Measurements from ENCODE around the gene MRPS7. TPM values are rescaled to one million over a fixed set of nuclear protein-coding genes. Genes with fewer than 3 reads are reported as not detected.
A peak's percentile ranks its signal among the peaks of the same experiment; 100 is the strongest.

MRPS7 gene
- total and polyA plus RNA-seq, 2 of the 8 experiments (the other 6 are each of a cell fraction or from before 2014, with no cell fraction given), result 63.4 to 79.4 TPM

DNA sequence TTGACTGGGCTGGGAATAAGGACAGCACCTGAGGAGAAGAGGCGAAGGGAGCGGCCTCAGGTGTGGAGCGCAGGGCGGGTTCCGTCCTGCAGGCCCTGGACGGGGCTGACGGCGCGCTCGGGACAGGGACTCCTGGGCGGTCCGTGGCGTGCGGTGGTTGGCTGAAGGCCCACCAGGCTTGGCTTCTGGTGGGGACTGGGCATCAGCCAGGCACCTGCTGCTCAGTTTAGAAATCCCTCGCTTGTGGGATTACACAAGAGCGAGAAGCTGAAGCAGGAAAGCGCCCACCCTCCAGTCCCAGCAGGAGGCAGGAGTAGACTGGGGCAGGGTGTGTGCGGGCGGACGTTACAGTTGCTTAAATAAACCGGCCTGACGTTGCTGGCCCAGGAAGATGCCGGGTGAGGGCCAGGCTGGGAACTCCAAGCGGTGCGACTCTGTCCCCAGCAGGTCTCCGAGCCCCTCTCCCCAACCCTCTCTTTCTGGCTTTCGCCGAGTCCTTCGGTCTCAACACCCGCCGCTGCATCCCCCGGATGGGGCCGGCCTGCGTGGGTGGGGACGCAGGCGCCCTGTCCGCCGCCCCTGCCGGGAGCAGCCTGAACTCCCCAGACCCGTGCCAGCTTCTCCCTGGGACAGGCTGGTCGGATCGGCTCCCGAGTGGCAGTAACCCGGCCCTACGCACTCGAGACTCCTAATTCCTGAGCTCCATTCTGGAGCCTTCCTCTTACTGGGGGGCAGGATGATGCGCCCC lies 8.7 kb downstream of the MRPS7 start:
- Histone ChIP-seq H4K20me1 (replicated peaks in 1 of 2; ENCODE audit: control insufficient read depth in 1 of 2, insufficient read depth in 2 of 2, low read length in 2 of 2) (peaks cover 4 to 7% of the 10 kb centered on the region in 2 experiments), H2AK5ac (ENCODE audit: low read depth, low read length) (no peak overlapping the region), H3K79me2 (ENCODE audit: control insufficient read depth in 1 of 2, insufficient read depth in 2 of 2, low read length in 2 of 2) (no peaks in the 10 kb centered on the region), H3K79me1 (ENCODE audit: low read depth, low read length) (no peaks in the 10 kb centered on the region), H2BK5ac (ENCODE audit: low read depth, low read length) (peak overlapping the region; percentile 63; the same call in 1 of the 2 replicates), H3K27ac (ENCODE audit: low read depth, low read length) (peak overlapping the region; percentile 21; the same call in 1 of the 2 replicates), H3K23me2 (ENCODE audit: low read depth, low read length) (peaks cover 15% of the 10 kb centered on the region), H3K27me3 (replicated peaks in 1 of 4; ENCODE audit: control insufficient read depth in 3 of 4, extremely low read depth in 1 of 4, insufficient read depth in 3 of 4, low read length in 3 of 4) (no peaks in the 10 kb centered on the region), H2AFZ (ENCODE audit: low read length) (peak overlapping the region; percentile 8; the same call in 1 of the 2 replicates), H2BK20ac (ENCODE audit: low read length) (no peak overlapping the region), H4K8ac (ENCODE audit: extremely low read depth, insufficient read depth, low read length) (peak overlapping the region; percentile 88), H3K56ac (replicated peaks; ENCODE audit: insufficient read length, low read depth, low read length) (peak overlapping the region; percentile 42), H4K5ac (ENCODE audit: insufficient read length, low read depth, low read length) (no peak overlapping the region), H3K36me3 (ENCODE audit: control insufficient read depth in 2 of 4, insufficient read depth in 4 of 4, low read length in 3 of 4) (peaks cover 10 to 22% (median 14%) of the 10 kb centered on the region in 4 experiments), H3K9ac (replicated peaks in 1 of 4; ENCODE audit: extremely low read depth in 1 of 4, low read depth in 3 of 4, low read length in 3 of 4) (peak overlapping the region; percentile 22 to 71 (median 44); a peak in 6 of 7 replicates), H3K4me3 (ENCODE audit: extremely low read depth in 1 of 4, insufficient read depth in 2 of 4, low read depth in 3 of 4, low read length in 4 of 4) (peak overlapping the region; percentile 84 to 91 (median 87)), H3K14ac (ENCODE audit: insufficient read length) (no peak overlapping the region), H3K4ac (replicated peaks; ENCODE audit: insufficient read length, low read depth, low read length) (no peak overlapping the region), H3K4me2 (ENCODE audit: insufficient read depth in 1 of 2, low read depth in 2 of 2, low read length in 2 of 2) (peak overlapping the region; percentile 70 to 94), H2BK12ac (ENCODE audit: low read depth, low read length) (no peak overlapping the region), H3K23ac (ENCODE audit: insufficient read length) (no peak overlapping the region), H2BK15ac (ENCODE audit: low read length) (no peak overlapping the region), H4K91ac (replicated peaks; ENCODE audit: insufficient read length, low read length) (no peak overlapping the region), H3K18ac (ENCODE audit: extremely low read depth, low read length) (peak overlapping the region; percentile 81), H3K4me1 (replicated peaks in 1 of 4; ENCODE audit: control insufficient read depth in 3 of 4, insufficient read depth in 4 of 4, low read length in 3 of 4) (peaks cover 0 to 9% (median 7%) of the 10 kb centered on the region in 4 experiments; a peak in 4 of 7 replicates), H3K9me3 (ENCODE audit: insufficient read depth in 2 of 2, low read depth in 1 of 2, low read length in 1 of 2) (no peaks in the 10 kb centered on the region), H2BK120ac (replicated peaks; ENCODE audit: low read depth, low read length) (no peak overlapping the region)
- CTCF ChIA-PET (ENCODE audit: partially characterized antibody), result interaction anchor here (0.6 to 21.2 kb wide), 47 partner anchors 9 to 636 kb away, joined by 3 to 369 read pairs (median 4); partner anchors contain the start of genes GGA3, GRB2, MRPS7 and NT5C
- WGBS, 2 experiments (ENCODE audit: extremely low coverage in 1 of 2, insufficient coverage in 1 of 2, insufficient read length in 1 of 2, insufficient replicate concordance in 2 of 2, low coverage in 1 of 2, low lambda C conversion rate in 2 of 2, missing lambda C conversion rate in 1 of 2), result 4% methylated on average over 47 of the region's 47 CpGs; no CpG with 5 or more reads in 1 of the 2 experiments
- POLR2A ChIA-PET (ENCODE audit: partially characterized antibody), result interaction anchor here (0.6 to 6.7 kb wide), 23 partner anchors 9 to 1066 kb away, joined by 3 to 62 read pairs (median 4); partner anchors contain the start of genes GGA3, GRB2, MRPS7 and SLC25A19
- no peak for FAIRE-seq
- peak in 1 of 2 experiments; percentile 81 for DNase-seq (ENCODE audit: low read depth in 1 of 2, low spot score in 2 of 2)
- 0 out of 2 replicates have a peak, but pooled peaks have one; percentile 54 for TF ChIP-seq RBBP5 (IDR thresholded peaks at IDR 0.05; ENCODE audit: borderline replicate concordance, low read depth, low read length)
- TF ChIP-seq JUND (IDR thresholded peaks at IDR 0.05; ENCODE audit: low read length), result no peak
- TF ChIP-seq SUZ12 (IDR thresholded peaks at IDR 0.05; ENCODE audit: low read length), result no peak
- peak; percentile 71 for TF ChIP-seq ASH2L (IDR thresholded peaks at IDR 0.05; ENCODE audit: low read length)
- no peak for TF ChIP-seq GABPA (IDR thresholded peaks at IDR 0.05; ENCODE audit: borderline replicate concordance, insufficient read depth, low read length)
- TF ChIP-seq JUN (IDR thresholded peaks at IDR 0.05; ENCODE audit: low read depth, low read length), result no peak
- TF ChIP-seq BCL11A (IDR thresholded peaks at IDR 0.05; ENCODE audit: low read depth in 2 of 2, low read length in 2 of 2), result no peak
- TF ChIP-seq ZNF274 (IDR thresholded peaks at IDR 0.05; ENCODE audit: borderline replicate concordance, extremely low read depth, low read length), result no peak
- TF ChIP-seq CHD2 (IDR thresholded peaks at IDR 0.05; ENCODE audit: low read length), result no peak
- TF ChIP-seq, protein P1, sequence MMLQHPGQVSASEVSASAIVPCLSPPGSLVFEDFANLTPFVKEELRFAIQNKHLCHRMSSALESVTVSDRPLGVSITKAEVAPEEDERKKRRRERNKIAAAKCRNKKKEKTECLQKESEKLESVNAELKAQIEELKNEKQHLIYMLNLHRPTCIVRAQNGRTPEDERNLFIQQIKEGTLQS (IDR thresholded peaks at IDR 0.05; ENCODE audit: insufficient read depth, low read depth, low read length), result no peak
- no peak for TF ChIP-seq FOSL1 (IDR thresholded peaks at IDR 0.05; ENCODE audit: insufficient read depth, low read depth, low read length)
